IPS-18a (cell line): ENCODE results near the gene STK39.

Experiments
- H3K27ac ChIP-seq: one replicate; pipeline ENCODE4 v1.5.1; 2013; ENCODE audit warnings: low read length
- H3K27me3 ChIP-seq: one replicate; pipeline ENCODE4 v1.6.1; 2013; ENCODE audit warnings: mild to moderate bottlenecking, low read length; ENCODE audit not compliant: control insufficient read depth, insufficient read depth
- H3K36me3 ChIP-seq: one replicate; pipeline ENCODE4 v1.6.1; 2013; ENCODE audit warnings: low read depth, low read length; ENCODE audit not compliant: control insufficient read depth
- H3K4me1 ChIP-seq: one replicate; pipeline ENCODE4 v1.6.1; 2013; ENCODE audit warnings: low read depth, low read length; ENCODE audit not compliant: control insufficient read depth
- H3K4me3 ChIP-seq: one replicate; pipeline ENCODE4 v1.5.1; 2013; ENCODE audit warnings: low read length
- H3K9ac ChIP-seq: one replicate; pipeline ENCODE4 v1.6.1; 2013; ENCODE audit warnings: mild to moderate bottlenecking, low read length, moderate library complexity
- H3K9me3 ChIP-seq: one replicate; pipeline ENCODE4 v1.6.1; 2013; ENCODE audit warnings: low read depth, low read length; ENCODE audit not compliant: control insufficient read depth

The STK39 gene

DNA sequence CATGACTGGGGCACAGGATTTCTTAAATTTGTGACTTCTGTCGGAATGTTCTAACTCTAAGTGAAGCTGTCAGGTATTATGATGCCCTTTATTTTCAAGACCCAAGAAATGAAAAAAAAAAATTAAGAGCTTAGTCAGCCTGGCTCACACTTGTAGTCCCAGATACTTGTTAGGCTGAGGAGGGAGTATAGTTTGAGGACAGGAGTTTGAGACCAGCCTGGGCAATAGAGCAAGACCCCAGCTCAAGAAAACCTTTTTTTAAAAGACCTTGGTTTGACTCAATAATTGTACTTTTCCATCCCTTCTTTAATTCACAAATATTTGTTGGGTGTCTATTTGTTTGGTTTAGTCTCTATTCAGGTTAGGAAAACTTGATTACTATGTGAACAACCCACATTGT lies 310.0 kb downstream of the STK39 start:
- Histone ChIP-seq H3K9ac (no peak overlapping the region), H3K27me3 (no peaks in the 10 kb centered on the region), H3K9me3 (no peaks in the 10 kb centered on the region), H3K36me3 (no peaks in the 10 kb centered on the region), H3K4me3 (no peak overlapping the region), H3K27ac (no peak overlapping the region), H3K4me1 (no peaks in the 10 kb centered on the region)

- Histone ChIP-seq H3K9me3 (no peaks in the 10 kb centered on the region), H3K4me3 (no peak overlapping the region), H3K9ac (no peak overlapping the region), H3K4me1 (no peaks in the 10 kb centered on the region), H3K36me3 (no peaks in the 10 kb centered on the region), H3K27me3 (no peaks in the 10 kb centered on the region), H3K27ac (no peak overlapping the region)
Observed at GRCh38 chr2:167935803-167936110, 311.6 kb downstream of the STK39 start.

DNA sequence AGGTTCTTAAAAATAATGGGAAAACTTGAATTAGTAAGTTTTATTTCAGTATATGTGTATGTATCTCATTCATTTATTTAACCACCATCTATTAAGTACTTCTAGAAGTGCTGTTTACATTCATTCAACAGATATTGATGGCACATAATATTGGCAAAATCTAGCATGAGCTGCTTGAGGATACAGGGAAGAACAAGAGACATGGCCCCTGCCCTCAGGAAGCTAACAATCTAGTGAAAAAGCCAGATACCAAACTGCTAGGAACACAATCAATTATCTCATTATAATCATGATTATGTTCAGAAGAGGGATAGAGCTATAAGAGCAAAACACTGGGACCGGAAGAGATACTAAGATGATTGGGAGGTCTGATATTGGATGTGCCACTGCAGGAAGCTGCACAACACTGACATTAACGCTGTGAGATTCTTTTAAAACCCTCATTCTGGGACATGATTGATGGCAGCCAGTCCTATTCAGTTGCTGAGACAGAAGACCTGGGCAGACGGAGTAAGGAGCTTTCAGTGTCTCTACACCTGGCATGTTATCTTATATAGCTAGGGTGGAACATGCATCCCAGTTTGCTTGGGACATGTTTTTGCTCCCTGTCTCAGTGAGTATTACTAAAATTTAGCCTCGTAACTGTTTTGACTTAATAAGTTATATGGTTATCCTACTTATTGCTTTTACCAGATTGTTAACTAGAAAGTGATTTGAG lies 314.1 kb downstream of the STK39 start:
- no peaks in the 10 kb centered on the region for H3K36me3 ChIP-seq
- no peaks in the 10 kb centered on the region for H3K27me3 ChIP-seq
- no peak overlapping the region for H3K27ac ChIP-seq
- H3K9me3 ChIP-seq: no peaks in the 10 kb centered on the region
- no peak overlapping the region for H3K4me3 ChIP-seq
- H3K9ac ChIP-seq: no peak overlapping the region
- H3K4me1 ChIP-seq: no peaks in the 10 kb centered on the region

GRCh38 chr2:167932123-167932693 lies 315.2 kb downstream of the STK39 start:
- Histone ChIP-seq H3K4me3 (no peak overlapping the region), H3K36me3 (no peaks in the 10 kb centered on the region), H3K27me3 (no peaks in the 10 kb centered on the region), H3K4me1 (no peaks in the 10 kb centered on the region), H3K9me3 (no peaks in the 10 kb centered on the region), H3K27ac (no peak overlapping the region), H3K9ac (no peak overlapping the region)

DNA sequence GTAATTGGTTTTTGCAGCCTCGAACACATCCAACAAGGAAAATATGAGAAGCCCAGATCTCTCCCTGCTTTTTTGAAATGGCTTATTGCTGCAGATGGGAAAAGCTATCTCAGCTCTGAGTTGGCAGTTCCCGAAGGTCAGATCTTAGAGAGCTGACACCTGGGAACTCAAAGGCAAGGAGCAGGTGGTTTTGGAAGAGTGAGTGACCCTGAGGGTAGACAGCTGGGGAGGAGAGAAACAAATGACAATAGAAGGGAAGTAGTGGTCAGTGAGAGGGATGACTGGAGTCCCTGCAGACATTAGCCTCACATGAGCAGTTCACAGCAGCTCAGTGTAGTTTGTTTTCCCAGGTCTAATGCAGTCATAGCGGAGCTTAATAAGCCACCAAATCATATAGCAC lies 317.9 kb downstream of the STK39 start:
- no peaks in the 10 kb centered on the region for H3K36me3 ChIP-seq
- no peaks in the 10 kb centered on the region for H3K4me1 ChIP-seq
- no peaks in the 10 kb centered on the region for H3K9me3 ChIP-seq
- H3K27ac ChIP-seq: no peak overlapping the region
- no peak overlapping the region for H3K4me3 ChIP-seq
- no peak overlapping the region for H3K9ac ChIP-seq
- no peaks in the 10 kb centered on the region for H3K27me3 ChIP-seq

DNA sequence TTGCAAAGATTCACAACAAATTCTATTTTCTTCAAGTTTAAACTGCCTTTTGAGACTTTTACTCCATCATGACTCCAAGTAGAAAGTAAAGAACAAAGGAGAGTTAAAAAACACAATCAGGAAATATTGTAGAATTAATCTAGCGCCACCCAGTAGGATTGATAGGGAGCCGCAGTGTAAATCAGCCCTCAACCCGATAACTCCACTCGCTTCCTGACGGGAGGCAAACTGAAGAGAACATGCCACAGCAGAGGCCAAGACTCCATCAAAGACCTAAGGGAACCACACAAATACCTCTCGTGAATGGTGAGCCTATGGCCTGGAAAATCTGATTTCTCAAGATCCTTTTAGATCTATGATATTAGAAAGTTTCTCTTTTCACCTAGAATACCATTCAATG lies 319.0 kb downstream of the STK39 start:
- no peak overlapping the region for H3K27ac ChIP-seq
- H3K4me3 ChIP-seq: no peak overlapping the region
- no peak overlapping the region for H3K9ac ChIP-seq
- no peaks in the 10 kb centered on the region for H3K36me3 ChIP-seq
- no peaks in the 10 kb centered on the region for H3K9me3 ChIP-seq
- no peaks in the 10 kb centered on the region for H3K27me3 ChIP-seq
- H3K4me1 ChIP-seq: no peaks in the 10 kb centered on the region

GRCh38 chr2:167925758-167926157 lies 321.6 kb downstream of the STK39 start:
- Histone ChIP-seq H3K4me3 (no peak overlapping the region), H3K9ac (no peak overlapping the region), H3K27me3 (no peaks in the 10 kb centered on the region), H3K36me3 (no peaks in the 10 kb centered on the region), H3K27ac (no peak overlapping the region), H3K4me1 (no peaks in the 10 kb centered on the region), H3K9me3 (no peaks in the 10 kb centered on the region)

- Histone ChIP-seq H3K4me3 (no peak overlapping the region), H3K27me3 (no peaks in the 10 kb centered on the region), H3K27ac (no peak overlapping the region), H3K36me3 (no peaks in the 10 kb centered on the region), H3K9me3 (no peaks in the 10 kb centered on the region), H3K9ac (no peak overlapping the region), H3K4me1 (no peaks in the 10 kb centered on the region)
Observed at GRCh38 chr2:167924556-167924955, 322.8 kb downstream of the STK39 start.

DNA sequence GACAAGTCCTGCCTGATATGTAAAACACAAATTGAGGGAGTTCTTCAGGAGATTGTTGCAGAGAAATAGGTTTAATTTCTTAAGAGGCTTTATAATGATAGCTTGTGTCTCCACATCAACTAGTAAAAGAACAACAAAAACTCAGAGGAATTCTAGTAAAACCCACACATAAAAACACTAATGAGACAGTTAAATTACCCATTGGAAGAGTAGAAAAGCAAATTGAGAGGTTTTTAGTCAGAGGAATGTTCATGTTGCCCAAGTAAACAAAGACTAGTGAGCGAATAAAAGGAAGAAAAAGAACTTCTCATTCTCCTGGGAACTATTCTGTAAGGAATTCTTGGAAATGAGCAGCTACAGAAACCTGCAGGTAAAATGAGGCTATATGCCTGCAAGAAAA lies 330.6 kb downstream of the STK39 start:
- Histone ChIP-seq H3K27me3 (no peaks in the 10 kb centered on the region), H3K4me1 (peaks cover 6% of the 10 kb centered on the region), H3K36me3 (no peaks in the 10 kb centered on the region), H3K4me3 (no peak overlapping the region), H3K9me3 (no peaks in the 10 kb centered on the region), H3K9ac (no peak overlapping the region), H3K27ac (no peak overlapping the region)

- Histone ChIP-seq H3K9me3 (no peaks in the 10 kb centered on the region), H3K4me3 (no peak overlapping the region), H3K4me1 (peaks cover 6% of the 10 kb centered on the region), H3K27ac (no peak overlapping the region), H3K27me3 (no peaks in the 10 kb centered on the region), H3K36me3 (no peaks in the 10 kb centered on the region), H3K9ac (no peak overlapping the region)
Observed at GRCh38 chr2:167914969-167915368, 332.4 kb downstream of the STK39 start.

GRCh38 chr2:167908786-167909185 lies 338.6 kb downstream of the STK39 start:
- no peaks in the 10 kb centered on the region for H3K9me3 ChIP-seq
- H3K27ac ChIP-seq: no peak overlapping the region
- H3K9ac ChIP-seq: no peak overlapping the region
- no peaks in the 10 kb centered on the region for H3K36me3 ChIP-seq
- H3K27me3 ChIP-seq: no peaks in the 10 kb centered on the region
- H3K4me1 ChIP-seq: peaks cover 4% of the 10 kb centered on the region
- no peak overlapping the region for H3K4me3 ChIP-seq

GRCh38 chr2:167905668-167906067 lies 341.7 kb downstream of the STK39 start:
- H3K4me3 ChIP-seq: no peak overlapping the region
- no peak overlapping the region for H3K9ac ChIP-seq
- H3K27me3 ChIP-seq: no peaks in the 10 kb centered on the region
- H3K4me1 ChIP-seq: peaks cover 4% of the 10 kb centered on the region
- no peaks in the 10 kb centered on the region for H3K36me3 ChIP-seq
- H3K27ac ChIP-seq: no peak overlapping the region
- H3K9me3 ChIP-seq: no peaks in the 10 kb centered on the region
